Subcutaneous adipose tissue (tissue), 4 donors: ENCODE data around the gene JADE3. TPM values are rescaled to one million over a fixed set of nuclear protein-coding genes. Genes with fewer than 3 reads are reported as not detected.

Source experiments
- total RNA-seq, 4 donors: library from RNA; depleted of rRNA; stranded (reverse); fragments of >200 nt; gene quantifications; one replicate each; pipeline ENCODE4 v1.1.0, GENCODE V29; 2016
- TF ChIP-seq, protein P1 (sequence below): fragments of 450-650 bp; IDR thresholded peaks from one replicate; pipeline ENCODE4 v1.5.1; 2016; ENCODE audit warnings: low read depth, mild to moderate bottlenecking, control low read depth, antibody characterized with exemption, moderate library complexity

JADE3 gene
- total RNA-seq, 4 donors from 2014 or later, result 6.8 to 8.3 (median 8.1) TPM

DNA sequence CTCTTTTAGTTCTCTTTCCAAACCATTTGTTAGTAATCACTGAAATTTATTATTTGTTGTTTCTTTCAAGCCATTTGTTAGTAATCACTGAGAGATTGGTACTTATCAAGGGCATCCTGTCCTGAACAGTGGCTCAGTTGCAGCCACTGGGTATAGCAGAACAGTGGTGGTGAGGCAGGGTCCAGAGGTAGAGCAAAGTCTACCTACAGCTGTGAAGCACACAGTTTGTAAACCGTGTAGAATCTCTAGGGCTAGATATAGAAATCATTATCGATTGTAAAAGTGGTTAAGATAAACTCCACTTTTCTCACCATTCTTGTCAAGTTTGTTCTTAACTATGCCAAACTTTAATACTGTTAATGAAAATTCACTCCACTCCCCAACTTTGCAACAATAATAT, 4.1 kb downstream of the JADE3 start:
- TF ChIP-seq, protein P1, sequence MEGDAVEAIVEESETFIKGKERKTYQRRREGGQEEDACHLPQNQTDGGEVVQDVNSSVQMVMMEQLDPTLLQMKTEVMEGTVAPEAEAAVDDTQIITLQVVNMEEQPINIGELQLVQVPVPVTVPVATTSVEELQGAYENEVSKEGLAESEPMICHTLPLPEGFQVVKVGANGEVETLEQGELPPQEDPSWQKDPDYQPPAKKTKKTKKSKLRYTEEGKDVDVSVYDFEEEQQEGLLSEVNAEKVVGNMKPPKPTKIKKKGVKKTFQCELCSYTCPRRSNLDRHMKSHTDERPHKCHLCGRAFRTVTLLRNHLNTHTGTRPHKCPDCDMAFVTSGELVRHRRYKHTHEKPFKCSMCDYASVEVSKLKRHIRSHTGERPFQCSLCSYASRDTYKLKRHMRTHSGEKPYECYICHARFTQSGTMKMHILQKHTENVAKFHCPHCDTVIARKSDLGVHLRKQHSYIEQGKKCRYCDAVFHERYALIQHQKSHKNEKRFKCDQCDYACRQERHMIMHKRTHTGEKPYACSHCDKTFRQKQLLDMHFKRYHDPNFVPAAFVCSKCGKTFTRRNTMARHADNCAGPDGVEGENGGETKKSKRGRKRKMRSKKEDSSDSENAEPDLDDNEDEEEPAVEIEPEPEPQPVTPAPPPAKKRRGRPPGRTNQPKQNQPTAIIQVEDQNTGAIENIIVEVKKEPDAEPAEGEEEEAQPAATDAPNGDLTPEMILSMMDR, result no peak

- TF ChIP-seq, protein P1, result no peak
Observed at GRCh38 chrX:46917622-46918021, 5.4 kb downstream of the JADE3 start.

GRCh38 chrX:46918434-46918833, 6.2 kb downstream of the JADE3 start:
- TF ChIP-seq, protein P1, result no peak

- TF ChIP-seq, protein P1, result no peak
Observed at GRCh38 chrX:46920235-46920634, 8.0 kb downstream of the JADE3 start.

GRCh38 chrX:46922611-46923010, 10.4 kb downstream of the JADE3 start:
- TF ChIP-seq, protein P1, result no peak

DNA sequence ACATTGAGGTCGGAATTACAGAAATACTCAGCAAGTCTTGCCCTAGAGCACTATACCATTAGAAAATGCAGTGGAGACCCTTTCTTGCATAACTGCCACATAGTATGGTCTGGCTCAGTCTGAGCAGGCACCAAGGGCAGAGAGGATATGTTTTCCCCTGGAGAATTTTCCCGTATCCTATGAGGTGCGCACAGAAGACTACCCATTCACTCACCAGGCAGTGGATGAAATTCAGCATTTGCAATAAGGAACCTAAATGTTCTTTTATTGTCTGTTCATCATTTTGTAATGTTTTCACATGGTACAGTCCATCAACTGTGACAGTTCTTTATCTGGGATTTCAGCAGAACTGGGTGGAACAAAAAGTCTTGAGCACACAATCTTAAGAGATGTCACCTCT, 15.5 kb downstream of the JADE3 start:
- TF ChIP-seq, protein P1, result no peak

- TF ChIP-seq, protein P1, result no peak
Observed at GRCh38 chrX:46929439-46930261, 17.4 kb downstream of the JADE3 start.
